ENCODE measurements around the gene DNAH17. TPM values are rescaled to one million over a fixed set of nuclear protein-coding genes. Genes with fewer than 3 reads are reported as not detected.

DNAH17 gene
- total and polyA plus RNA-seq, 2 of the 8 experiments (the other 6 are each of a cell fraction or from before 2014, with no cell fraction given) = 0.14 to 0.67 TPM

DNA sequence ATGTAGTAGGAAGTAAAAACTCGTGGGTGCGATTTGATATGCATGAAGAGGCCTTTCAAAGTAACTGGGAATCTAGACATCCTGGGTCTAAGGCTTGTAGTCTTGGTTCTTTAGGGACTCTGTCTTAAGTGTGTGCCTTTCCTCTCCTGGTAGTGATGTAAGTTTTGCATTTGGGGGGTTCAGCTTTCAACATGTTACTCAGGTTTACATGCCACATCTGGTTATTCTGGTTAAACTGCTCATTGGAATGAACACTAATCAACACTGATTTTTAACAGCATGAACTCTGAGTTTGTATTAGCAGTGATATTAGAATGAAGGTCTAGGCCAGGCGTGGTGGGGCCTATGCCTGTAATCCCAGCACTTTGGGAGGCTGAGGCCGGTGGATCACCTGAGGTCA lies 183.6 kb downstream of the DNAH17 start (continued):
- TF ChIP-seq CHD7 (IDR thresholded peaks at IDR 0.05; ENCODE audit: insufficient replicate concordance, low read length) = no peak
